NCI-H1048 (cell line): ENCODE data around the gene EZH2.

Source experiments
- DNase-seq: peaks from one replicate; lab custom pipeline; 2025; lab: John Stamatoyannopoulos, UW

EZH2 gene

DNA sequence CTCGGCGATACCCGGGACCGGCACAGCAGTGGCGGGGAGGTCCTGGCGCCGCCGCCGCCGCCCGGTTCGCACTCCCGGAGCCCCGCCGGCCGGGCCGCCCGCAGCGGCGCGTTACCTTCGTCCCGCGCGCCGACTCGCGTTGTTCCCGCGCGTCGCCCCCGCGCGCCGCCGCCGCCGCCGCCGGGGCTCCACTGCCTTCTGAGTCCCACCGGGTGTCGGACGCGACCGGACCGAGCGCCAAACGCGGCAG lies at the start of gene EZH2:
TSS of gene EZH2 (minus strand) at position 243 of the 250 bp plus-strand sequence. CDS start 36,993 bp downstream, outside the sequence.
- DNase-seq = no peak

DNA sequence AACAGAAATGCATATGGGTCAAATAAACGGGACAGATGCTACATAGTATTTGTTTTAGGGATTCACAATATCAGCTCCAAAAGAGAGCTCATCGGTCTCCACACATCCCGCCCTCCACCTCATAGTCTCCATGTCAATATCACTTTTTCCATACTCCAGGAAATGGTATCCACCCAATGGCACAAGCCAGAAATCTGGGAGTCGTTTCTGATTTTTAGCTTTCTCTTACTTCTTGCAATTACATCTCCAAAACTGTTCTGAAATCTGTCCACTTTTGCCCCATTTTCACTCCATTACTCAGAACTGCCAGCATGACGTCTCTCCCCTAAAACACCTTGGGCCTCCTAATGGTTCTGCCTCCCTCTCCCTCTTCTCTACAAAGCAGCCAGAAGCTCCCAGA lies 47.4 kb upstream of the EZH2 start:
- DNase-seq = no peak

DNA sequence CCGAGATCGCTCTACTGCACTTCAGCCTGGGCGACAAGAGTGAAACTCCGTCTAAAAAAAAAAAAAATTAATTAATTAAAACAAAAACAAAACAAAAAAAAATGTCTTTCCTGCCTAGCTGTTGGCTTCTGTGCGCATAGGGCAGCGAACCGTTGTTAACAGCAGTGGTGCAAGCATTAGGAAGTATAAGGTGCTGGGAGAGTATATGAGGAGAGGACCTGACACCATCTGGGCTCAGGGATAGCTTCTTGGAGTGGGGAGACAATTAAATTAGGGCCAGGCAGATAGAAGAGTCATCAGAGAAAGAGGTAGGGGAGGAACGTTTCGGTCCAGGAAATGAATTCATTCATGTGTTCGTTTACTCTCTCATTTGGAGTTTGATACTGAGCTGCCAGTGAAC lies 46.2 kb upstream of the EZH2 start:
- no peak for DNase-seq

DNA sequence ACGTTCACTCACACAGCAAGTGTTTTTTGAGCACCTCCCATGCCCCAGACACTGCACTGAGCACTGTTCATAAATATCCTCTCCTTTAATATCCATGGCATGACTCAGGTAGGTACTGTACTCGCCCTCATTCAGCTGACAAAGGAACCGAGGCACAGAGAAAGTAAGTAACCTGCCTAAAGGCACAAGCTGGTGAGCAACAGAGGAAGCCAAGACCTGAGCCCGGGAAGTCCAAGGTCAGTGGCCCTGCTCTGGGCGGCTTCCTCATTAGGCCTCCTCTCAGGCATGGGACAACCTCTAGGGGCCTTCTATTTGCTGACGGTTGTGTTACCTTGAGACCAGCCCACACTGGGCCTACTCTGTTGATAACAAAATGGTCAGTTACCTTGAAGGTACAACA lies 45.1 kb upstream of the EZH2 start:
- no peak for DNase-seq

DNA sequence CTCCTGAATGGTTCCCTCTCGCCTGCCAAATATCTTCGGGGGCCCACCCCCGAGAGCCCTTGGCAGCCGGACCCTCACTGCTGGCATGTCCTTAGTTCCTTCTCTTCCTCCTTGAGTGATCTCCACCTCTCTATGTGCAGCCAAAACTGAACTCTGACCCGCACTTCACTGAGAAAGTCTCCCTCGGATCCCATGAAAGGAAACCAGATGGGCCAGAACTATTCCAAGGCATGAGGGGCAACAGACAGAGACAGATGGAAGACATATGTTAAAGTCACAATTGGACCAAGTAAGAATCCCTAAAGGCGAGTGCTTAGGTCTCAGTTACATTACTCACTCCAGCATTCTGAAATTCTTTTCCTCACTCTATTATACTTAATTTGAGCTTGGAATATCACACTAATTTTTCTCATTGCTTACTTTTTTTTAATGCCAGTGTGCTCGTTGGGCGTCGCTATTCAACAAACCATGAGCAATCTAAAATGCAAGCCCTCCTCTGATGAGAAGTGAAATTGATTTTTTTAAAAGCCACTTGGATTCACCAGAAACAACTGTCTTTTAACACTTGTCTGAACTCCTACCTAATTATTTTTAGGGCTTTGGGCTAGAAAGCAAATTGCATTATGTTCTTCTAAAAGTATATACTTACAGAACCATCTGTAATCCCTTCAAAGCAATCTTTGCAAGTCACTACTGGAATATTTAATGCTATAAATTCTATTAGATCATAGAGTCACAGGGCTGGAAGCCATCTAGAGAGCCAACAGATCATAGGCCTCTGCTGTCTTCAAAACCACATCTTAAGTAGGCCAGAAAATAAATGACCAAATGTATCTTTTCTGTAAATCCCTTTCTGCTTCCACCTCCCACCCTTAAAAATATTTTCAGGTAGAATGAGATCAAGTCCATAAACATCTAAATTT lies 43.3 kb upstream of the EZH2 start:
- no peak for DNase-seq

DNA sequence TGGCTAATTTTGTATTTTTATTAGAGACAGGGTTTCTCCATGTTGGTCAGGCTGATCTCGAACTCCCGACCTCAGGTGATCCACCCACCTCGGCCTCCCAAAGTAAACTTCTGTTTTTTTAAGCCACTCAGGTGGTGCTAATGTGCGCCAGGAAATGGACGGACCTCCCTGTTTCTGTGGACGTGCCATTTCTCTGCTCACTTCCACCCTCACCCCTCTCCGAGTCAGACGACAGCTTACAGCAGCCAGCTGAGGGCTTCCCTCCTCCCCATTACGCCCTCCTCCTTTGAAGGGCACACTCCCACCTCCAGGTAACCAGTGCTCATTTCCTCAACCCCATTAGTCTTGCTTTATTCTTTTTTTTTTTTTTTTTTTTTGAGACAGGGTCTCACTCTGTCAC lies 41.7 kb upstream of the EZH2 start:
- no peak for DNase-seq

DNA sequence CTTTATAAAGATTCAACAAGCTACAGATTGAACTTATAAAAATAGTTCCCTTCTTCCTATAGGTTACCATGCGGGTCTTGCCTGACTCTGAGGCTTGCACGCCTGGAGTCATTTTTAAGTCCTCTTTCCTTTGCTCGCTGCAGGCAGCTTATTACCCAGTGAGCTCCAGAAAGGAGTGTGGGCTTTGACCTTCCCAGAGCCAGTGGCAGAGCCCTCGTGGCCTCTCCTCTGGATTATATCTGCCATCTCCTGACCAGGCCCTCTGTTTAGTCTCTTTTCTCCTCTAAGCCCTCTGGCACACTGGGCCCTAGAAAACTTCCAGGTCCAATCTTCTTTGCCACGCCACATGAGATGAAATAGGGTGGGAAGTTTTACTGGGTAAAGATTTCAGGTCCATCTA lies 39.9 kb upstream of the EZH2 start:
- DNase-seq = no peak

DNA sequence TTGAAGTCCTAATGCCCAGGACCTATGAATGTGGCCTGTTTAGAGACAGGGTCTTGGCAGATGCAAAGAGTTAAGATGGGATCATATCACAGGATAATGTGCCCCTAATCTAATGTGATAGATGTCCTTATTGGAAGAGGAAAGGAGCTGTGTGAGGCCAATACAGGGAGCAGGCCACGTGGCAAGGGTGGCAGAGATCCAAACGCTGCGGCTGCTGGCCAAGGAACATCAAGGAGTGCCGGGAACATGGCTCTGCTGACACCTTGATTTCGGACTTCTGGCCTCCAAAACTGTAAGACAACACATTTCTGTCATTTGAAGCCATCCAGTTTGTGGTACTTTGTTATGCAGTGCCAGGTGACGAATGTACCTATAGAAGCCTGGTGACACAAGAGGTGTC lies 37.7 kb upstream of the EZH2 start:
- no peak for DNase-seq

DNA sequence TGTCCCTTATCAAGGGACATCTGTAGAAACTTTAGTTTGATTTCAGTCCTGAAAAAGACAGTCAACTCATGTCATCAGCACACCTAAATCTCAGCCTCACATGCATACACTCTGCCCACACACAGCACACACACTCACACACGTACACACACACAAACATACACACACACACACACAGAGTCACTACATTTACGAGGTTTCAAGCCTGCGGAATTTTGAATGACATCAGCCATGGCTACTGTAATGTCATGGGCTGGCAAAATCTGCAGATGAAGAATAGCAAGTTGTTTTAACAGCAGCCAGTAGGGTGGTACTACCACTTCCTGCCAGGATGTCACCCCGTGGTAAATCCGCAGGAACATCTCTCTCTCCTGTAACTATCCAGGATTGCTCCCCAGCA lies 37.1 kb upstream of the EZH2 start:
- no peak for DNase-seq

DNA sequence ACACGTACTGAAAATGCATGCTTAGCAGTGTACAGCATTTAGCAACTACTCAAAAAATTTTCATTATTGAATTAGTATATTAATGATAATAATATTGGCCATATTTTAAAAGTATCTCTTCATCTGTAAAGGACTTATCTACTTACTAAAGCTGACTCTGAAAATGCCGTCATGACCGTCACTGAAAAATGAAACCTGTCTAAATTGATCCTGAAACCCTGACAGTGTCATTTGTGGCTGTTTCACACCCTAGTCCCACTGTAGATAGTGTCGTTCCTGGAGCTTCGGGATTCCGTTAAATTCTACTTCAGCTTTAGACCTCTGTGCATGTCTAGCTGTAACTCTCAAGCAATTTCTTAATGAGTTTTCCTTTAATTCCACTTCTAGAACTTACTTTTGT lies 35.8 kb upstream of the EZH2 start:
- no peak for DNase-seq

DNA sequence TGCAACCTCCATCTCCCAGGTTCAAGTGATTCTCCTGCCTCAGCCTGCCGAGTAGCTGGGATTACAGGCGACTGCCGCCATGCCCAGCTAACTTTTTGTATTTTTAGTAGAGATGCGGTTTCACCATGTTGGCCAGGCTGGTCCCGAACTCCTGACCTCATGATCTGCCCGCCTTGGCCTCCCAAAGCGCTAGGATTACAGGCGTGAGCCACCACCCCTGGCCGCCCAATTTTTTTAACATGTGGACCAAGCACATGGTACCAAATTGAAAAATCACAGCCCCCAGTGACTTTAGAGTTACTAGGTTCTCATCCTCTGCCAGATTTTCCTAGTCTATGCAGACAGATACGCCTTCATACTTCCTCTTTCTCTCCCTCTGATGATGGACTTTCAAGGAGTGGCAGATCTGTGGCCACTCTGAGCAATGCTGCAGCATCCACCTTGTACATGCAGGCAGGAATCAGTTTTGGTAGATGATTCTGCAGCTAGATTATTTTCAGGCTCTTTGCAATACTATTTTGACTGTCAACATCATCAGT lies 34.0 kb upstream of the EZH2 start:
- no peak for DNase-seq

DNA sequence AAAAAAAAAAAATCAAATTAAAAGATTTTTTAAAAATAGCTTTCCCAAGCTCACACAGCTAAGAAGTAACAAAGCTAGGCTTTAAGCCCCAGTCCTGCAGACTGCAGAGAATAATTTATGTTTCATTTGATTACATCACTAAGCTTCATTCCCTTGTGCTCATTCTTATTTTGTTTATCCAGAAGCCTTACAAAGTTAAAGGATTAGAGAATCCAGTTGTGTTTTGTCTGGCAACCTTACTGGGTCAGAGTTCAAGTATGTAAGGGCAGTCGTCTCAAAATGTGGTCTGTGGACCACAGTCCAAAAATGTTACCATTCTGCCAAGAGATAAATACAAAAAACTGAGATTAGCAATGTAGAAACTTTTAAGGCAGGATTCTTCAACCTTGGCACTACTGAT lies 32.1 kb upstream of the EZH2 start:
- no peak for DNase-seq

DNA sequence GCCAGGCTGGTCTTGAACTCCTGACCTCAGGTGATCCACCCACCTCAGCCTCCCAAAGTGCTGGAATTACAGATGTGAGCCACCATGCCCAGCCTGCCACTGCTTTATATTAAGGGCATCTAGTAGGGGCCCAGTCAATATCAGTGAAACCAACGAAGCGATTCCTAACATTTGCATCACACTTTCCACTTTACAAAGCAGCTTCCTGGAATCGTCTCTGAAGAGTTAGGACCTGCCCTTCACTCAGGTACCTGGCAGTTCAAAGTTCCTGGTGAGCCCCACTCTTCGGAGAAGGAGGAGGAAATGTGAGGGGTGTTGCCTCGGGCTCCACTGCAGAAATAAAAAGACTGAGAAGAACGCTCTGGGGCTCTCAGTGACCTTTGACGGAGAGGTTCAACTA lies 31.1 kb upstream of the EZH2 start:
- DNase-seq = no peak

DNA sequence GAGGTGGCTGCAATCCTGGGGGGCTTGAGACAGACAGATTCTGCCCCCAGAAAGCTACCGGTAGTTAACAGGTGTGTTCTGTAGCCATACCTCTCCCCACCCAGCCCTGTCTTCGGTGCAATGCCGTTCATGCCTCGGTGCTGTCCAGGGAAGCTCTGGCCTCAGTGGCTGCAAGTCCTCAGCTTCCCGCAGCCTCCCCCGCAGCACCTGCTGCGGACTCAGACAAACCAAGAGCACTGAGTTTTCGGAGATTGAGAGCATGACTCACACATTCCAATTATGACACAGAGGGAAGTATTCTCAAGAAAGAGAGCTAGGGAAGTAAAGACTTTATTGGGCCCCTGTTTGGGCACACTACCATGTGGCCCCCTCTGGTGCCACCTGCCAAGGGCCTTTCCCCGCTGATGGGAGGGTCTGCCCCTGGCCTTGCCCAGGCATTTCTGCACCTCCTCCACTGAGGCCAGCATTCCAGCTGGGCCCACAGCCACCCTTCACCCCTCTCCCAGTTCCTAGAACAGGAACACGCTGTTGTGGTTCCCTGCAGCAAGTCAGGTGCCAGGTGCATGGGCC lies 30.2 kb upstream of the EZH2 start:
- DNase-seq = no peak

DNA sequence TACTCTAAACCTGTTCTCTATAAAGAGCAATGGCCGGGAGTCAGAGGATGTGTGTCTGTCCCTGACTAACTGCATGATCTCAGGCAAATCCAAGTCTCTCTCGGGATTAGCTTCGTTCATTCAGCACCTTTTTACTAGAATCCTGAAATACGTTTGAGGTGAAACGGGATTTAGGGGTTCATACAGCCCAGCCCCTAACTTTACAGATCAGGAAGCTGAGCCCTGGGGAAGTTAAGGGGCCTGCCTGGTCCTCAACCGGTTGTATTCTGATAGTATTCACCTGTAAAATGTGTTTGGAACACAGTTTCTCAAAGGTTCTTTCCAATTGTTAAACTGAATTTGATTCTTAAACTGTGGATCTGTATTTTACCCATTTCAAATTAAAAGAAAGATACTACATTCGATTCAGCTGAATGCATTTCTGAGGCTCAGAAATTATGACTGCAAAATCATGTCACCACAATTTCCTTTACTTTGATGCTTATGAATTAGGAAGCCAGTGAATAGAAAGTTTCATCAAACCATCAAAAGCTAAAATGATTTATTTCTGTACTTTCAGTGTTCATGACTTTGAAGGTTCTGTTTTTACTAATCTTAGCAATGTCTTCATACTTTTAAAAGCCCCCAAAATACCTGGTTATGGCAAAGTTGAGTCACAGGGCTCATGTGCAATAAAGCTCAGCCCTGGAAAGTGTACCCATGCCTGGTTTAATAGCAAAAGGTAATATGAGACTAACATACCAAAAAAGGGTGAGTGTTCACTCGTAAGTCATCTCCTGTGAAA lies 28.9 kb upstream of the EZH2 start:
- DNase-seq = no peak

DNA sequence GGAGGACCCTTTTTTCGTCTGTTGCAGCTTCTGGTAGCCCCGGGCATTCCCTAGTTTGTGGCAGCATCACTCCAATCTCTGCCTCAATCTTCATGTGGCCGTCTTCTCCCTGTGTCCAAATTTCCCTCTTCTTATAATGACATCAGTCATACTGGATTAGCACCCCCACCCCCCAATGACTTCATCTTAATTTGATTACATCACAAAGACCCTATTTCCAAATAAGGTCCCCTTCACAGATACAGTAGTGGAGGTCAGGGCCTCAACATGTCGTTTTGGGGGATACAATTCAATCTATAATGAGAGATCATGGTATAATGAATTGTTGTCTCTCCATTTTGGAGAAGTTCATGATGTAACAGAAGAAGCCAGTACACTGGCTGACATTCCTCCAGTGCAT lies 28.1 kb upstream of the EZH2 start:
- DNase-seq = no peak

DNA sequence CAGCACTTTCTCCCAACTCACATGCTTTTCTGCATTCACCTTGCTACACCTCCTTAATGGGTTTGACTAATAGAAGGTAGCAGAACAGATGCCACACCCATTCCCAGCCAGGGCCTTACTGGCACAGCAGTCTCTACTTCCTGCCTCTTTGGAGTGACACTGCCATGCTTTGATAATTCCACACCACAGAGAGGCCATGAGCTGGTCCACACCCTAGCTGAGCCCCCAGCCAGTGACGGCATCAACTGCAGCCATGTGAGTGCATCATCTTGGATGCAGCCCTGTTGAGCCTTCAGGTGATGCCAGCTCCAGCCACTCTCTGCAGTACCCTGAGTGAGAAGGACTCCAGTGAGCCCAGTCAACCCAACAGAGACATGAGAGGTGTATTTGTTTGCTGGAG lies 27.5 kb upstream of the EZH2 start:
- no peak for DNase-seq

DNA sequence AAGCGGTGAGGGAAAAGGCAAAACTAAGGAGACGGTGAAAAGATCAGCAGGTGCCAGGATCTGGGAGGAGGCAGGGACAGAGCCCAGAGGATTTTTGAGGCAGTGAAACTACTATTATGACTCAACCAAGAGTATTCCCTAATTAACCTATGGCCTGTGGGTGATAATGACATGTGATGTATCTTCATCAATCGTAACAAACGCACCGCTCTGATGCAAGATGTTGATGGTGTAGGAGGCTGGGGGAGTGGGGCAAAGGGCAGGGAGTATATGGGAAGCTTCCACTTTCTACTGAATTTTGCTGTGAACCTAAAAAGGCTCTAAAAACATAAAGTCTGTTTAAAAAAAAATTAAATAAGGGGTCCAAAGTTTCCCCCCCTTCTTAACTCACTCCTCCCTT lies 25.5 kb upstream of the EZH2 start:
- no peak for DNase-seq

DNA sequence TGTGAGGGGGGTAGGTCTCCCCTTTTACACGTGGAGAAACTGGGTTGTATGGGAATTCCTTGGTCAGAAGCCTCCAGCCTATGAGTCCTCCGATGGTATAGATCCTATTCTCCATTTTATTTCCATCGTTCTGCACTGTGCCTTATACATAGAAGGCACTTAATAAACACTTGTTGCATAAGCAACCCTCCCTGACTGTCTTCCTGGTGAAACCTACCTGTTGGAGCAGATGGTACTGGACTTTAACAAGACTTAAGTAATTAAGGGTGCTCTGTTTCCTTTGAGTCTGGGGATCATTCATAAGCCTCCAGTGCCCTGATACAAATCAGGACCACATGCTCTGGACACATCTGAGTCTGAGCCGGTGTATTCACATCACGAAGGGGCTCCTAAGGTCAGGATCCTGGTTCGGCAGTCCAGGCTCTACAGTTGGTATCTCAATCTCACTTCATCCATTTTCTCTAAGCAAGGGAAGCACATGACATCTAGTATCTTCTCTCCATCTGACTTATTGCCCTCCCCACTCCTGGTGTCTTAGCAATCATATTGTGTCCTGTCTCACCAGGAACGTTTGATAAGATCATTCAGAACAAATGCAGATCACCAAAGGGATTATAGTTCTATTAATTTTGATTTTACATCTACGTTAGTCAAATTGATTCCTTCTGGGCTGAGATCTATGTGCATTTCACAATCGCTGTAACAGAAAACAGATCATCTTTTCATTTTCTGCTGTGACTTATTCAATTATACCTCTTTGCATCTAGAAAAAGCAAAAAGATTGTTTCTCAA lies 22.8 kb upstream of the EZH2 start:
- DNase-seq = no peak

DNA sequence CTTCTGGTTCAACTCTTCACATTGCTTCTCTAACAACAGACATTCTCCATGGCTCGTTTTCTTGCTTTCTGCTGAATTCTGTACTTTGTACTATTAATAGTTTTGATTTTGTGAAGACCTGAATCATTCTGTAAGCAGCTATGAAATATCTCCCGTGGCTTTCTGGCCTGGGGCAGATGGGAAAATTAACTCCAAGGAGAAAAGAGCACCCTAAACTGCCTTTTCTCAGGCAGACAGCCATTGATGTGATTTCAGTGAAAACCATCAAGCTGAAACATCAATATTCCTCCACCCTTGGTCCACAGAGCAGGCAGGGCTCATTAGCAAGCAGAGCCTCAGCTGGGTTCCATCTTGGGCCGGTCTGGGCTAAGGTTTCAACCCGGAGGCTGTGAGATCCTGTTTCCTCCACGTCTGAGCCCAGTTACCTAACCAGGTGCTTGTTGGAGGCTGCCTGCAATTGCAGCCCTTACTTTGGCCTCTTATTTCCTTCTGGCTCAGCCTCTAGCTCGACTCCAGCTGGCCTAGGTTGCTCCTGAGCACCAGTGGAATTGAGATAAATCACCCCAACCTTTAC lies 21.1 kb upstream of the EZH2 start:
- DNase-seq = no peak

DNA sequence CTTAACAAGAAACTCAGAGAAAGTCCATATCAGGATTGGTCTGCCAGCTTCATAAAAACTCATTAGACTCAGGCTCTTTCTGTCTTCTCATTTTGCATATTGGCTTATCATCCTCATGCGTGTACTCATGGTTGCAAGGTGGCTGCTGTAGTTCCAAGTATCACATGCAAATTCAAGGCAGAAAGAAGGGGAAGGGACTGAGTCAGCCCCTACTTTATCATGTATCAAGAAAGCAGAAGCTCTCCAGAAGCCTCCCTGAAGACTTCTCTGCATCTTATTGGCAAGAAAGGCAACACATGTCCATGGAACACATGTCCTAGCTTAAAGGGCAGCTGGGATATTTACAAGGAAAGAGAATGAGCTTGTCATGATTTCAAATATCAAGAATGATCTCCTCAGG lies 19.4 kb upstream of the EZH2 start:
- DNase-seq = no peak

DNA sequence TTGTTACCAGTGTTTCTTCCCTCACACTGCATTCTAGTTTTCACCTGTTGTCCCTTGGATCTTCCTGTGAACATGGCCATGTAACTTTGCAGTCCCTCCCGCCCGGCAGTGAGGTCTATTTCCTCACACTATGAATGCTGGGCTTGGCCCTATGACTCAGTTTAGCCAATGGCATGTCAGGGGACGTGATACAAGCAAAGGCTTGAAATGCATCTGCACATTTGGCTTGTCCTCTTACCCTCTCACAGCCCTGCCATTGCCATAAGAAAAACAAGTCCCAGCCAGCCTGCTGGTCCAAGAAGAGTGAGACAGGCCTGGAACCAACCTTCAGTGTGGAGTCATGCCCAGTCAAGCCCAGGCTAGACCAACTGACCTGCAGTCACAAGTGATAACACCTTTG lies 17.1 kb upstream of the EZH2 start:
- DNase-seq = no peak
